Mucosa of rectum (tissue), 2 donors: ENCODE measurements around the gene ADGRG1.

Experiments
- H3K27ac ChIP-seq, 2 donors: one replicate each; pipeline ENCODE4 v1.7.0; 2013; ENCODE audit warnings: inconsistent platforms in 2 of 2, low read depth in 2 of 2, low read length in 2 of 2
- H3K27me3 ChIP-seq, 2 donors: one replicate each; pipeline ENCODE4 v1.7.0; 2013; ENCODE audit warnings: low read length in 2 of 2; ENCODE audit not compliant: control insufficient read depth in 2 of 2, insufficient read depth in 2 of 2
- H3K36me3 ChIP-seq, 2 donors: one replicate each; pipeline ENCODE4 v1.7.0; 2013; ENCODE audit warnings: low read length in 2 of 2; ENCODE audit not compliant: control insufficient read depth in 2 of 2, insufficient read depth in 2 of 2
- H3K4me1 ChIP-seq, 2 donors: one replicate each; pipeline ENCODE4 v1.7.0; 2013; ENCODE audit warnings: low read length in 2 of 2, mild to moderate bottlenecking in 1 of 2; ENCODE audit not compliant: control insufficient read depth in 2 of 2, insufficient read depth in 2 of 2
- H3K4me3 ChIP-seq, 2 donors: one replicate each; pipeline ENCODE4 v1.7.0; 2013; ENCODE audit warnings: low read length in 2 of 2
- H3K9ac ChIP-seq, 2 donors: one replicate each; pipeline ENCODE4 v1.7.0; 2013; ENCODE audit warnings: low read length in 2 of 2, low read depth in 1 of 2, mild to moderate bottlenecking in 1 of 2
- H3K9me3 ChIP-seq, 2 donors: one replicate each; pipeline ENCODE4 v1.7.0; 2013; ENCODE audit warnings: low read length in 2 of 2; ENCODE audit not compliant: control insufficient read depth in 2 of 2
- donor health status: healthy.
- donor health status: Normal muscosa, but diverticular disease.

Gene ADGRG1

GRCh38 chr16:57648125-57648524, 19.7 kb downstream of the ADGRG1 start:
- Histone ChIP-seq H3K36me3 (peaks cover 15 to 24% of the 10 kb centered on the region in 2 donors), H3K4me3 (no peak overlapping the region), H3K27ac (peak overlapping the region in 1 of 2 donors; percentile 41), H3K9ac (no peak overlapping the region), H3K9me3 (no peaks in the 10 kb centered on the region), H3K4me1 (peaks cover 10 to 18% of the 10 kb centered on the region in 2 donors), H3K27me3 (peaks cover 0 to 2% of the 10 kb centered on the region in 2 donors)

- H3K27ac ChIP-seq = peak overlapping the region in 1 of 2 donors; percentile 6
- no peaks in the 10 kb centered on the region for H3K9me3 ChIP-seq
- no peak overlapping the region for H3K4me3 ChIP-seq
- H3K36me3 ChIP-seq = peaks cover 15 to 24% of the 10 kb centered on the region in 2 donors
- H3K4me1 ChIP-seq = peaks cover 5 to 13% of the 10 kb centered on the region in 2 donors
- H3K27me3 ChIP-seq = peaks cover 0 to 2% of the 10 kb centered on the region in 2 donors
- no peak overlapping the region for H3K9ac ChIP-seq
Measured at GRCh38 chr16:57648581-57649442, 20.4 kb downstream of the ADGRG1 start.

GRCh38 chr16:57649443-57649751, 21.0 kb downstream of the ADGRG1 start:
- Histone ChIP-seq H3K4me1 (peaks cover 0 to 13% of the 10 kb centered on the region in 2 donors), H3K36me3 (peaks cover 11 to 20% of the 10 kb centered on the region in 2 donors), H3K9me3 (no peaks in the 10 kb centered on the region), H3K27ac (no peak overlapping the region), H3K9ac (no peak overlapping the region), H3K4me3 (no peak overlapping the region), H3K27me3 (peaks cover 0 to 2% of the 10 kb centered on the region in 2 donors)

- Histone ChIP-seq H3K27me3 (peaks cover 0 to 2% of the 10 kb centered on the region in 2 donors), H3K4me3 (no peak overlapping the region), H3K9ac (no peak overlapping the region), H3K4me1 (peaks cover 0 to 13% of the 10 kb centered on the region in 2 donors), H3K27ac (no peak overlapping the region), H3K36me3 (peaks cover 7 to 15% of the 10 kb centered on the region in 2 donors), H3K9me3 (no peaks in the 10 kb centered on the region)
Measured at GRCh38 chr16:57649846-57650245, 21.4 kb downstream of the ADGRG1 start.

GRCh38 chr16:57651344-57652333, 23.2 kb downstream of the ADGRG1 start:
- H3K4me1 ChIP-seq = peaks cover 0 to 13% of the 10 kb centered on the region in 2 donors
- H3K27ac ChIP-seq = no peak overlapping the region
- peaks cover 4 to 23% of the 10 kb centered on the region in 2 donors for H3K36me3 ChIP-seq
- H3K9me3 ChIP-seq = no peaks in the 10 kb centered on the region
- H3K9ac ChIP-seq = no peak overlapping the region
- no peak overlapping the region for H3K4me3 ChIP-seq
- peaks cover 0 to 5% of the 10 kb centered on the region in 2 donors for H3K27me3 ChIP-seq

GRCh38 chr16:57652695-57653471, 24.5 kb downstream of the ADGRG1 start:
- peaks cover 4 to 24% of the 10 kb centered on the region in 2 donors for H3K36me3 ChIP-seq
- no peak overlapping the region for H3K27ac ChIP-seq
- peaks cover 0 to 8% of the 10 kb centered on the region in 2 donors for H3K4me1 ChIP-seq
- no peak overlapping the region for H3K9ac ChIP-seq
- H3K27me3 ChIP-seq = peaks cover 0 to 3% of the 10 kb centered on the region in 2 donors
- H3K4me3 ChIP-seq = no peak overlapping the region
- no peaks in the 10 kb centered on the region for H3K9me3 ChIP-seq

- H3K27me3 ChIP-seq = peaks cover 0 to 3% of the 10 kb centered on the region in 2 donors
- H3K9me3 ChIP-seq = no peaks in the 10 kb centered on the region
- H3K4me3 ChIP-seq = no peak overlapping the region
- no peak overlapping the region for H3K9ac ChIP-seq
- H3K4me1 ChIP-seq = peaks cover 0 to under 1% of the 10 kb centered on the region in 2 donors
- H3K27ac ChIP-seq = no peak overlapping the region
- peaks cover 14 to 32% of the 10 kb centered on the region in 2 donors for H3K36me3 ChIP-seq
Measured at GRCh38 chr16:57653936-57654335, 25.5 kb downstream of the ADGRG1 start.

- Histone ChIP-seq H3K27me3 (peaks cover 0 to 3% of the 10 kb centered on the region in 2 donors), H3K36me3 (peaks cover 27 to 35% of the 10 kb centered on the region in 2 donors), H3K9me3 (no peaks in the 10 kb centered on the region), H3K4me1 (no peaks in the 10 kb centered on the region), H3K4me3 (no peak overlapping the region), H3K9ac (no peak overlapping the region), H3K27ac (no peak overlapping the region)
Measured at GRCh38 chr16:57656342-57656955, 28.0 kb downstream of the ADGRG1 start.

- peaks cover 34 to 40% of the 10 kb centered on the region in 2 donors for H3K36me3 ChIP-seq
- no peaks in the 10 kb centered on the region for H3K9me3 ChIP-seq
- no peak overlapping the region for H3K4me3 ChIP-seq
- H3K9ac ChIP-seq = no peak overlapping the region
- H3K27me3 ChIP-seq = peaks cover 0 to 3% of the 10 kb centered on the region in 2 donors
- no peaks in the 10 kb centered on the region for H3K4me1 ChIP-seq
- H3K27ac ChIP-seq = no peak overlapping the region
Measured at GRCh38 chr16:57657228-57657627, 28.8 kb downstream of the ADGRG1 start.
